Measurements from ENCODE around the gene JUNB. TPM values are rescaled to one million over a fixed set of nuclear protein-coding genes. Genes with fewer than 3 reads are reported as not detected.

Gene JUNB
- total and polyA plus RNA-seq, 2 of the 8 experiments (the other 6 are each of a cell fraction or from before 2014, with no cell fraction given), result 7.4 to 10.0 TPM

DNA sequence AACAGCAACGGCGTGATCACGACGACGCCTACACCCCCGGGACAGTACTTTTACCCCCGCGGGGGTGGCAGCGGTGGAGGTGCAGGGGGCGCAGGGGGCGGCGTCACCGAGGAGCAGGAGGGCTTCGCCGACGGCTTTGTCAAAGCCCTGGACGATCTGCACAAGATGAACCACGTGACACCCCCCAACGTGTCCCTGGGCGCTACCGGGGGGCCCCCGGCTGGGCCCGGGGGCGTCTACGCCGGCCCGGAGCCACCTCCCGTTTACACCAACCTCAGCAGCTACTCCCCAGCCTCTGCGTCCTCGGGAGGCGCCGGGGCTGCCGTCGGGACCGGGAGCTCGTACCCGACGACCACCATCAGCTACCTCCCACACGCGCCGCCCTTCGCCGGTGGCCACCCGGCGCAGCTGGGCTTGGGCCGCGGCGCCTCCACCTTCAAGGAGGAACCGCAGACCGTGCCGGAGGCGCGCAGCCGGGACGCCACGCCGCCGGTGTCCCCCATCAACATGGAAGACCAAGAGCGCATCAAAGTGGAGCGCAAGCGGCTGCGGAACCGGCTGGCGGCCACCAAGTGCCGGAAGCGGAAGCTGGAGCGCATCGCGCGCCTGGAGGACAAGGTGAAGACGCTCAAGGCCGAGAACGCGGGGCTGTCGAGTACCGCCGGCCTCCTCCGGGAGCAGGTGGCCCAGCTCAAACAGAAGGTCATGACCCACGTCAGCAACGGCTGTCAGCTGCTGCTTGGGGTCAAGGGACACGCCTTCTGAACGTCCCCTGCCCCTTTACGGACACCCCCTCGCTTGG, 966 bp downstream of the JUNB start:
- H2BK120ac ChIP-seq (replicated peaks; ENCODE audit: low read depth, low read length), result no peak overlapping the region
- H3K4ac ChIP-seq (replicated peaks; ENCODE audit: insufficient read length, low read depth, low read length), result peak overlapping the region; percentile 92
- no peak overlapping the region for H2BK20ac ChIP-seq (ENCODE audit: low read length)
- H3K56ac ChIP-seq (replicated peaks; ENCODE audit: insufficient read length, low read depth, low read length), result peak overlapping the region; percentile 65
- H3K36me3 ChIP-seq (ENCODE audit: control insufficient read depth in 2 of 4, insufficient read depth in 4 of 4, low read length in 3 of 4), result no peaks in the 10 kb centered on the region; a peak in 1 of 8 replicates
- H2AFZ ChIP-seq (ENCODE audit: low read length), result no peak overlapping the region
- 0 out of 2 replicates have a peak overlapping the region, but pooled peaks have one; percentile 68 for H2BK12ac ChIP-seq (ENCODE audit: low read depth, low read length)
- no peaks in the 10 kb centered on the region for H3K79me2 ChIP-seq (ENCODE audit: control insufficient read depth in 1 of 2, insufficient read depth in 2 of 2, low read length in 2 of 2)
- CTCF ChIA-PET (ENCODE audit: partially characterized antibody), result interaction anchor here (0.9 to 17.9 kb wide), 9 partner anchors 10 to 123 kb away, joined by 3 to 288 read pairs (median 4); partner anchors contain the start of genes RNASEH2A and THSD8
- POLR2A ChIA-PET (ENCODE audit: partially characterized antibody), result interaction anchor here (0.7 to 15.2 kb wide), 21 partner anchors 8 to 161 kb away, joined by 3 to 317 read pairs (median 5); partner anchors contain the start of genes DNASE2, GET3, HOOK2 and PRDX2
- H3K4me1 ChIP-seq (replicated peaks in 1 of 4; ENCODE audit: control insufficient read depth in 3 of 4, insufficient read depth in 4 of 4, low read length in 3 of 4), result peaks cover 9 to 40% (median 26%) of the 10 kb centered on the region in 4 experiments
- FAIRE-seq (no peak), DNase-seq (ENCODE audit: low read depth in 1 of 2, low spot score in 2 of 2) (peak in 1 of 2 experiments; percentile 84)
- peak overlapping the region; percentile 87 for H4K91ac ChIP-seq (replicated peaks; ENCODE audit: insufficient read length, low read length)
- peaks cover 0 to 18% (median 13%) of the 10 kb centered on the region in 4 experiments; a peak in 5 of 7 replicates for H3K27me3 ChIP-seq (replicated peaks in 1 of 4; ENCODE audit: control insufficient read depth in 3 of 4, extremely low read depth in 1 of 4, insufficient read depth in 3 of 4, low read length in 3 of 4)
- 0 out of 2 replicates have a peak overlapping the region, but pooled peaks have one; percentile 61 for H2BK15ac ChIP-seq (ENCODE audit: low read length)
- 2% methylated on average over 71 of the region's 84 CpGs; no CpG with 5 or more reads in 1 of the 2 experiments for WGBS, 2 experiments (ENCODE audit: extremely low coverage in 1 of 2, insufficient coverage in 1 of 2, insufficient read length in 1 of 2, insufficient replicate concordance in 2 of 2, low coverage in 1 of 2, low lambda C conversion rate in 2 of 2, missing lambda C conversion rate in 1 of 2)
- H3K9me3 ChIP-seq (ENCODE audit: insufficient read depth in 2 of 2, low read depth in 1 of 2, low read length in 1 of 2), result no peaks in the 10 kb centered on the region
- H3K23ac ChIP-seq (ENCODE audit: insufficient read length), result no peak overlapping the region
- peak overlapping the region; percentile 78; the same call in 1 of the 2 replicates for H2BK5ac ChIP-seq (ENCODE audit: low read depth, low read length)
- no peak overlapping the region for H4K5ac ChIP-seq (ENCODE audit: insufficient read length, low read depth, low read length)
- no peaks in the 10 kb centered on the region for H3K79me1 ChIP-seq (ENCODE audit: low read depth, low read length)
- no peak overlapping the region for H3K27ac ChIP-seq (ENCODE audit: low read depth, low read length)
- peak overlapping the region; percentile 74 to 97 for H3K4me2 ChIP-seq (ENCODE audit: insufficient read depth in 1 of 2, low read depth in 2 of 2, low read length in 2 of 2)
- peak overlapping the region; percentile 46 to 71 (median 54) for H3K4me3 ChIP-seq (ENCODE audit: extremely low read depth in 1 of 4, insufficient read depth in 2 of 4, low read depth in 3 of 4, low read length in 4 of 4)
- H3K14ac ChIP-seq (ENCODE audit: insufficient read length), result no peak overlapping the region
- H4K20me1 ChIP-seq (replicated peaks in 1 of 2; ENCODE audit: control insufficient read depth in 1 of 2, insufficient read depth in 2 of 2, low read length in 2 of 2), result no peaks in the 10 kb centered on the region
- H3K18ac ChIP-seq (ENCODE audit: extremely low read depth, low read length), result peak overlapping the region; percentile 95
- H2AK5ac ChIP-seq (ENCODE audit: low read depth, low read length), result no peak overlapping the region
- H3K9ac ChIP-seq (replicated peaks in 1 of 4; ENCODE audit: extremely low read depth in 1 of 4, low read depth in 3 of 4, low read length in 3 of 4), result peak overlapping the region; percentile 45 to 63 (median 54)
- peaks cover 29% of the 10 kb centered on the region for H3K23me2 ChIP-seq (ENCODE audit: low read depth, low read length)
- peak overlapping the region; percentile 87 for H4K8ac ChIP-seq (ENCODE audit: extremely low read depth, insufficient read depth, low read length)
- TF ChIP-seq TAF7 (optimal IDR thresholded peaks at IDR 0.05; ENCODE audit: borderline replicate concordance, low read depth, low read length) (peak; percentile 82), RBBP5 (IDR thresholded peaks at IDR 0.05; ENCODE audit: borderline replicate concordance, low read depth, low read length) (0 out of 2 replicates have a peak, but pooled peaks have one; percentile 53), CHD1 (IDR thresholded peaks at IDR 0.05; ENCODE audit: low read depth, low read length) (no peak), YY1 (IDR thresholded peaks at IDR 0.05; ENCODE audit: low read depth, low read length) (peak; percentile 32; the same call in 1 of the 2 replicates), ASH2L (IDR thresholded peaks at IDR 0.05; ENCODE audit: low read length) (peak; percentile 28), GABPA (IDR thresholded peaks at IDR 0.05; ENCODE audit: borderline replicate concordance, insufficient read depth, low read length) (peak; percentile 82; the same call in 1 of the 2 replicates), MAX (IDR thresholded peaks at IDR 0.05) (peak; percentile 92)
- TF ChIP-seq, protein P1, sequence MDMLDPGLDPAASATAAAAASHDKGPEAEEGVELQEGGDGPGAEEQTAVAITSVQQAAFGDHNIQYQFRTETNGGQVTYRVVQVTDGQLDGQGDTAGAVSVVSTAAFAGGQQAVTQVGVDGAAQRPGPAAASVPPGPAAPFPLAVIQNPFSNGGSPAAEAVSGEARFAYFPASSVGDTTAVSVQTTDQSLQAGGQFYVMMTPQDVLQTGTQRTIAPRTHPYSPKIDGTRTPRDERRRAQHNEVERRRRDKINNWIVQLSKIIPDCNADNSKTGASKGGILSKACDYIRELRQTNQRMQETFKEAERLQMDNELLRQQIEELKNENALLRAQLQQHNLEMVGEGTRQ (IDR thresholded peaks at IDR 0.05; ENCODE audit: low read length), result peak; percentile 65
